GM12875 (cell line): Measurements from ENCODE around the gene SNPH.

ENCODE experiments used
- H3K4me3 ChIP-seq: one replicate; pipeline ENCODE4 v1.5.1; 2011; ENCODE audit warnings: low read depth, low read length, control low read depth
- CTCF ChIP-seq: IDR thresholded peaks from 2 replicates; pipeline ENCODE4 v1.5.1; 2011; ENCODE audit warnings: low read depth, mild to moderate bottlenecking, control low read depth, inconsistent platforms, low read length, moderate library complexity, borderline replicate concordance; ENCODE audit not compliant: insufficient read depth

Gene SNPH

GRCh38 chr20:1317545-1318255 lies 51.6 kb downstream of the SNPH start:
- no peak for TF ChIP-seq CTCF
- no peak overlapping the region for H3K4me3 ChIP-seq

GRCh38 chr20:1319051-1319450 lies 53.0 kb downstream of the SNPH start:
- no peak for TF ChIP-seq CTCF
- H3K4me3 ChIP-seq, result no peak overlapping the region

- TF ChIP-seq CTCF, result no peak
- no peak overlapping the region for H3K4me3 ChIP-seq
Measured at GRCh38 chr20:1319462-1319861, 53.4 kb downstream of the SNPH start.

- H3K4me3 ChIP-seq, result no peak overlapping the region
- no peak for TF ChIP-seq CTCF
Measured at GRCh38 chr20:1320016-1320415, 53.9 kb downstream of the SNPH start.

GRCh38 chr20:1320902-1321653 lies 55.0 kb downstream of the SNPH start:
- no peak for TF ChIP-seq CTCF
- H3K4me3 ChIP-seq, result no peak overlapping the region

- H3K4me3 ChIP-seq, result no peak overlapping the region
- TF ChIP-seq CTCF, result no peak
Measured at GRCh38 chr20:1321654-1321939, 55.5 kb downstream of the SNPH start.
